Coronary artery (tissue), 2 donors: ENCODE data around the gene IL3RA.
"Not testable (repeated sequence)": the region's sequence is repeated elsewhere in the genome, so short reads cannot be mapped to it uniquely, and the experiment has no call there.

Experiments used
- DNase-seq: peaks from one replicate; pipeline ENCODE4 v3.0.0-alpha.2; 2017; ENCODE audit warnings: low spot score
- H3K27ac ChIP-seq, 2 donors: fragments of 200-600 bp; sonication (generic); one replicate each; pipeline ENCODE4 v1.5.1; 2016 to 2019
- H3K4me3 ChIP-seq: fragments of 200-600 bp; sonication (generic); 2 replicates; pipeline ENCODE4 v1.5.1; 2016; ENCODE audit warnings: mild to moderate bottlenecking, moderate library complexity
- TF ChIP-seq, protein P1 (sequence below): fragments of 200-600 bp; sonication (generic); IDR thresholded peaks from one replicate; pipeline ENCODE4 v1.5.1; 2019; ENCODE audit warnings: antibody characterized with exemption

Gene IL3RA

DNA sequence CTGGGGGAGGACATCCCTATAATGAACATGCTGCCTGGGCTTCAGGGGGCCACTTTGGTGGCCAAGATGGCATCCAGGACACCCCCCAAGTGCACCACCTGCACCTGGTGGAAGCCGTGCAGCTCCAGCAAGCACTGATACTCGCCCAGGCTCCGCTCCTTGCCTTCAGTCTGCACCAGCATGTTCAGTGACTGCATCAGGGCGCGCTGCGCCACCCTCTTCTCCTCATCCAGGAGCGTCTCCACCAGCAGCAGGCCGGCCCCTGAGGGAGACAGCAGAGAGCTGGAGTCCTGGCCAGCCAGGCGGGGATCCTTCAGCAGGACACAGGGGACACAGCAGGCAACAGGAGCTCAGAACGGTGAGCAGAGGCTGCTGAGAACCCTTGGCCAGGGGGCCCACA is 66.6 kb downstream of the IL3RA start:
- Histone ChIP-seq H3K4me3 (no peak overlapping the region), H3K27ac (no peak overlapping the region)
- no peak for DNase-seq
- TF ChIP-seq, protein P1, sequence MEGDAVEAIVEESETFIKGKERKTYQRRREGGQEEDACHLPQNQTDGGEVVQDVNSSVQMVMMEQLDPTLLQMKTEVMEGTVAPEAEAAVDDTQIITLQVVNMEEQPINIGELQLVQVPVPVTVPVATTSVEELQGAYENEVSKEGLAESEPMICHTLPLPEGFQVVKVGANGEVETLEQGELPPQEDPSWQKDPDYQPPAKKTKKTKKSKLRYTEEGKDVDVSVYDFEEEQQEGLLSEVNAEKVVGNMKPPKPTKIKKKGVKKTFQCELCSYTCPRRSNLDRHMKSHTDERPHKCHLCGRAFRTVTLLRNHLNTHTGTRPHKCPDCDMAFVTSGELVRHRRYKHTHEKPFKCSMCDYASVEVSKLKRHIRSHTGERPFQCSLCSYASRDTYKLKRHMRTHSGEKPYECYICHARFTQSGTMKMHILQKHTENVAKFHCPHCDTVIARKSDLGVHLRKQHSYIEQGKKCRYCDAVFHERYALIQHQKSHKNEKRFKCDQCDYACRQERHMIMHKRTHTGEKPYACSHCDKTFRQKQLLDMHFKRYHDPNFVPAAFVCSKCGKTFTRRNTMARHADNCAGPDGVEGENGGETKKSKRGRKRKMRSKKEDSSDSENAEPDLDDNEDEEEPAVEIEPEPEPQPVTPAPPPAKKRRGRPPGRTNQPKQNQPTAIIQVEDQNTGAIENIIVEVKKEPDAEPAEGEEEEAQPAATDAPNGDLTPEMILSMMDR: no peak

DNA sequence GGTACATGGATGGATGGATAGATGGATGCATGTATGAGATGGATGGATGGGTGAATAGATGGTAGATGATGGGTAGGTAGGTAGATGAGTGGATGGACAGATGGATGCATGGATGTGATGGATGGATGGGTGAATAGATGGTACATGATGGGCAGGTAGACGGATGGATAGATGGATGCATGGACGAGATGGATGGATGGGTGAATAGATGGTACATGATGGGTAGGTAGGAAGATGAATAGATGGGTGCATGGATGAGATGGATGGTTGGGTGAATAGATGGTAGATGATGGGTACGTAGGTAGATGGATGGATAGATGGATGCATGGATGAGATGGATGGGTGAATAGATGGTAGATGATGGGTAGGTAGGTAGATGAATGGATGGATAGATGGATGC is 67.3 kb downstream of the IL3RA start:
- H3K4me3 ChIP-seq, H3K27ac ChIP-seq, DNase-seq: not testable (repeated sequence)

DNA sequence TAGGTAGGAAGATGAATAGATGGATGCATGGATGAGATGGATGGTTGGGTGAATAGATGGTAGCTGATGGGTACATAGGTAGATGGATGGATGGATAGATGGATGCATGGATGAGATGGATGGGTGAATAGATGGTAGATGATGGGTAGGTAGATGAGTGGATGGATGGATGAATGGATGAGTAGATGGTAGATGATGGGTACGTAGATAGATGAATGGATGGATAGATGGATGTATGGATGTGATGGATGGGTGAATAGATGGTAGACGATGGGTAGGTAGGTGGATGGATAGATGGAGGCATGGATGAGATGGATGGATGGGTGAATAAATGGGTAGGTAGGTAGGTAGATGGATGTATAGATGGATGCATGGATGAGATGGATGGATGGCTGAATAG is 69.2 kb downstream of the IL3RA start:
- not testable (repeated sequence) for H3K4me3 ChIP-seq, DNase-seq, H3K27ac ChIP-seq

DNA sequence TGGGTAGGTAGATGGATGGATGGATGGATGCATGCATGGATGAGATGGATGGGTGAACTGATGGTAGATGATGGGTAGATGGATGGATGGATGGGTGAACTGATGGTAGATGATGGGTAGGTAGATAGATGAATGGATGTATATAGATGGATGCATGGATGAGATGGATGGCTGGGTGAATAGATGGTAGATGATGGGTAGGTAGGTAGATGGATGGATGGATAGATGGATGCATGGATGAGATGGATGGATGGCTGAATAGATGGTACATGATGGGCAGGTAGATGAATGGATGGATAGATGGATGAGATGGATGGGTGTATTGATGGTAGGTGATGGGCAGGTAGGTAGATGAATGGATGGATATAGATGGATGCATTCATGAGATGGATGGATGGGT is 70.5 kb downstream of the IL3RA start:
- TF ChIP-seq, protein P1: no peak
- no peak overlapping the region for H3K4me3 ChIP-seq
- DNase-seq: no peak
- H3K27ac ChIP-seq: no peak overlapping the region

DNA sequence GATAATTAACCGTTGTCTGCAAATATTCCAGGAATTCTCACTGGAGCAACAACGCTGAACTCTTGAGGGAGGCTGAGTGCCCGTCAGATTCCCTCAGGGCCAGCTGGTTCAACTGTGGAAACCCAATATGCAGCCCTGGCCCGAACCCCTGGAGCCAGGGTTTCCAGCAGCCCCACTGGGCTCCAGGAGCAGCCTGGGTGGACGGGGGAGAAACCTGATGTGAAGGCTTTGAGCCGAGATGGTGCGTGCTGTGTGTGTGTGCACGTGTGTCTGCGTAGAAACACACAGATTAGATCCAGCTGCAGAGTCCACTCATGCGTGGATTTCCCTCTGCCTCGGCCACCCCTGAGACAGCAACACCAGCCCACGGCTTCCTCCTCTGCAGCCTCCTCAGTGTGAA is 74.7 kb downstream of the IL3RA start:
- H3K4me3 ChIP-seq: no peak overlapping the region
- no peak for DNase-seq
- no peak overlapping the region for H3K27ac ChIP-seq
- TF ChIP-seq, protein P1: no peak

DNA sequence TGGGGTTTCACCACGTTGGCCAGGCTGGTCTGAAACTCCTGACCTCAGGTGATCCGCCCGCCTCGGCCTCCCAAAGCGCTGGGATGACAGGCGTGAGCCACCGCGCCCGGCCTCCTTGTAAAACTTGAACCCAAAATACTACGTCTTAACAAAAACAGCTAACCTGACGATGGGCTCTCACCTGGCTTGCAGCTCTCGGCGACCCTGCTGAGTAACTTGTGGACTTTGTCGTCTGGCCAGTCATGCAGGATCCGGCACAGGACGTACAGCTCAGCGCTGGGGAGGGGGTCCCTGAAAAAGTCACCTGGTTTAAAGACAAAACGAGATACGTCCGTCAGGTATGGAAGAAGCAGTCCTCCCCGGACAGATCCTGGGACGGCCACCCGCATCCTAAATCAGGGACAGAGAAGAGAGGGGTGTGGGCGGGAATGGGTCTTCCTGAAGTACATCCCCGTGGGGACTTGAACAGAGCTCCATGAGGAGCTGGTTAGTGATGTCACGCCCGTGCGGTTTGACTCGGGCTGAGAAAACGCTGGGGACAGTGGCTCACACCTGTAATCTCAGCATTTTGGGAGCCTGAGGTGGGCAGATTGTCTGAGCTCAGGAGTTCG is 76.1 kb downstream of the IL3RA start:
- TF ChIP-seq, protein P1: no peak
- no peak overlapping the region for H3K27ac ChIP-seq
- DNase-seq: no peak
- no peak overlapping the region for H3K4me3 ChIP-seq

DNA sequence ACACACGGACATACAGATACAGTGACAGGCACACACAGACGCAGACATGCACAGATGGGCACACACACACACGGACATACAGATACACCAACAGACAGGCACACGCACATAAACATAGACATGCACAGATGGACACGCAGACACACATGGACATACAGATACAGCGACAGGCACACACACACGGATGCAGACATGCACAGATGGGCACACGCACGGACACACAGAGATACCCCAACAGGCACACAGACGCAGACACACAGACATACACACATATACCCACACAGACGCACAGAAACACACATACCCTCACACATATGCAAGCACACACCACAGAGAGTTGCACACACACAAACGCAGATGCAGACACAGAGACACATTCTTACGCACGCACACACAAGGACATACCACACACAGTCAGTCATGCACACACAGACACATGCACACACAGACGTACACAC is 79.8 kb downstream of the IL3RA start:
- no peak overlapping the region for H3K4me3 ChIP-seq
- TF ChIP-seq, protein P1: no peak
- DNase-seq: no peak
- no peak overlapping the region for H3K27ac ChIP-seq

DNA sequence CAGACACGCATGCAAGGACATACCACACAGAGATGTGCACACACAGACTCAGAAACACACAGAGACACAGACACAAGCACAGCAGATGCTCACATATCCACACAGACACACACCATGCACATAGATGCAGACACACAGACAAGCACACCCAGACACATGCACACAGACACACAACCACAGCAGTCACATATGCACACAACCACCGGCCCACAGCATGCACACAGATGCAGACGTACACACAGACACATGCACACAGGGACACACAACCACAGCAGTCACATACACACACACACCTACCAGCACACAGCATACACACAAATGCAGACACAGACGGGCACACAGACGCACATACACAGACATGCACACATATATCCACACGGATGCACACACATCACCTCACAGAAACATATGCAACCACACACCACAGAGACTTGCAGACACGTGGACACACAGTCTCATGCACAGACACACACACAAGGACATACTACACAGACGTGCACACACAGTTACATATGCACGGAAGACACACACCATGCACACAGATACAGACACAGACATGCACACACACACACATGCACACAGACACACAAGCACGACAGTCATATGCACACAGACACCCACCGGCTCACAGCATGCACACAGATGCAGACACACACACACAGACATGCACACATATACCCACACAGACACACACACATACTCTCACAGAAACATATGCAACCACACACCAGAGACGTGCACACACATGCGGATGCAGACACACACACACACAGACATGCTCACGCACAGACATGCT is 80.6 kb downstream of the IL3RA start:
- Histone ChIP-seq H3K4me3 (no peak overlapping the region), H3K27ac (no peak overlapping the region)
- DNase-seq: no peak
- TF ChIP-seq, protein P1: no peak
